Bladder microvascular endothelial cell (primary cell): ENCODE data around the gene ZBTB33. TPM values are rescaled to one million over a fixed set of nuclear protein-coding genes. Genes with fewer than 3 reads are reported as not detected.

ENCODE experiments used
- total RNA-seq: library from RNA; depleted of rRNA; stranded (reverse); fragments of >200 nt; gene quantifications from 2 replicates; pipeline ENCODE4 v1.2.3, GENCODE V29; 2014

Gene ZBTB33
- 9.9 and 17.0 TPM in 2 replicates for total RNA-seq

GRCh38 chrX:120250522-120251271, at the start of gene ZBTB33:
ZBTB33 (plus strand) TSS chrX:120250812; CDS start chrX:120253416, 2,604 bp downstream.

Other genes starting within 250 kb of the ZBTB33 start
- not detected in 2 replicates for gene RHOXF2B, start 173.1 kb upstream of the ZBTB33 start, total RNA-seq
- not detected in 2 replicates for gene RHOXF1, start 134.9 kb upstream of the ZBTB33 start, total RNA-seq
- not detected in 2 replicates for gene RHOXF2, start 92.2 kb upstream of the ZBTB33 start, total RNA-seq
- not detected in 2 replicates for gene TMEM255A, start 60.6 kb downstream of the ZBTB33 start, total RNA-seq
- not detected in 2 replicates for gene ATP1B4, start 111.3 kb downstream of the ZBTB33 start, total RNA-seq
- 71.7 and 160 TPM in 2 replicates for gene LAMP2, start 218.5 kb downstream of the ZBTB33 start, total RNA-seq